Stimulated activated naive CD4-positive, alpha-beta T cell treated with Interleukin-2 at 50 U/mL for 16 hours (primary cell): ENCODE results near the gene PBX4.

Source experiments
- DNase-seq: peaks from one replicate; lab custom pipeline; 2025; lab: John Stamatoyannopoulos, UW

The PBX4 gene

GRCh38 chr19:19649155-19649554 is 30.7 kb upstream of the PBX4 start:
- DNase-seq, result no peak

DNA sequence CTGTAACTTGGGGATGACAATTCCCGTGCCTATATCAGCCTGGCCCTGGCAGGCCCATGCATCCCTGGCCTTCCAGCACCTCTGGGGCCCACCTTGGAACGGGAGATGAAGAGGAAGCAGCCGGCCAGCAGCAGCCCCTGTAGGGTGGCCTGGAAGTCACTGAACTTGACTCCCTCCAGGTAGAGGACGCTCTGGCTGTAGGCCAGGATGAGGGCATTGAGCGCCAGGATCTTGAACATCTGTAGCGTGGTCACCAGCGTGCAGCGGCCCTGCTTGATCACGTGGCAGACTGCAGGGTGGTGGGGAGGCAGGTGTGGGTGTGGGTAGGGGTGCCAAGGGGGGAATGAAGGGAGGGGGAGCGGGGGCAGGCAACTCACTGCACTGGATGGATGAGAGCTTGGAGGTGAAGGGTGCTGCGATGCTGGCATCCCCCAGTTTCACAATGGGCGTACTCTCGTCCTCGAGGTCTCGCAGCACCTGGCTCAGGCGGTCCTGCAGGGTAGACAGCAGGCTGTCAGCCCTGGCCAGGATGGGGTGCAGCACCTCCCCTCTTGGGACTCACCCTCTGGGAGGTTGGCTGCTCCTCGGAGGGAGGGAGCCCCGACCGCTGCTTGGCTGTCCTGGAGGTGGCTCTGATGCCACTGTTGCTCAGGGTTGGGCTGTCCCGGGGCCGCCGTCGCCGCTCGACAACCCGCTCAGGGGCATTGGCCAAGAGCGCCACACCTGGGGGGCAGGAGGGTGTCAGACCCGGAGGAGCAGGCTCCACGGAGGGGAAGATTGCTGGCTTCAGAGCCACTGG is 28.7 kb upstream of the PBX4 start:
- no peak for DNase-seq

DNA sequence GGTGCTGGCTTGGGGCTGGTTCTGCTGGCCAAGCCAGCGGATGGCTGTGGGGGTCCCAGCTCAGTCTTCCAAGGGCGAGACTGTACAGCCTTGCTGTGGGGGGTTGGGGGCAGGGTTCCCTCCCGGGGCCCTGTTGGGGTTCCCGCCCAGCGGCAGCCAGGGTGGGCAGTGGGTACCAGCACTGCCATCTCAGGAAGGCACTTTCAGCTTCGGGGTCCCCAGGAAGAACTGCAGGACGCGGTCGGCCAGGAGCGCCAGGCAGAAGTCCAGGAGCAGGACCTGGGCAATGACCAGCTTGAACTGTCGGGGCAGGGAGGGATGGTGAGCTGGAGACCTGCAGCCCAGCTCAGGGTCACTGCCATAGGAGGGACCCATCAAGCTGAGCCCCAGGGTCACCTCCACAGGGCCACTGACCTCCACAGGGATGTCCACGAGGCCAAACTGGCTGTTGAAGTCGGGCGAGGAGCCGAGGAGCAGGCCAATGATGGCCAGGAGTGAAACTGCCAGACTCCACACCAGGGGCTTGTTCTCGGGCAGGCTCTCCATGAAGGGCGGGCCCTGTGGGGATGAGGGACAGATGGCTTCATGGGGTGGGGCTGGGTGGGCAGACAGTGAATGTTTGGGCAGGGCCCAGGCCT is 26.9 kb upstream of the PBX4 start:
- DNase-seq, result no peak

DNA sequence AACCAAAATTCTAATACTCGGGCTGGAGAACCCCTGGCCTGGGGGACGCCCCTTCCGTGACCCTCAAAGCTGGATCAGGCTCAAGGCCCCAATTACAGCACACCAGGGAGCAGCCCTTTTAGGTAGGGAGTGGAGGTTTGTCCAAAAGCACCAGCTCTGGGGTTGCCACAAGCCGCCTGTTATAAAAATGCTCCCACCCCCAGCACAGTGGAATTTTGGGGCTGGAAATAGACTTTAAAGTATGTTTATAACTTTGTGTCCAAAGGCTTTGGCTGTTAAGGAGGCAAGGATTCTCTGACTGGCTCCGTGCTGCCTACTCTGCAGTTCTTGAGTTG is 25.5 kb upstream of the PBX4 start:
- DNase-seq, result no peak

GRCh38 chr19:19643158-19644053 is 24.9 kb upstream of the PBX4 start, which contains the start of gene GMIP:
GMIP (minus strand) TSS chr19:19643657; CDS start chr19:19643529, 128 bp downstream.
- DNase-seq, result peak; percentile 79

- DNase-seq, result peak; percentile 56
Observed at GRCh38 chr19:19642506-19643157, 24.1 kb upstream of the PBX4 start.

DNA sequence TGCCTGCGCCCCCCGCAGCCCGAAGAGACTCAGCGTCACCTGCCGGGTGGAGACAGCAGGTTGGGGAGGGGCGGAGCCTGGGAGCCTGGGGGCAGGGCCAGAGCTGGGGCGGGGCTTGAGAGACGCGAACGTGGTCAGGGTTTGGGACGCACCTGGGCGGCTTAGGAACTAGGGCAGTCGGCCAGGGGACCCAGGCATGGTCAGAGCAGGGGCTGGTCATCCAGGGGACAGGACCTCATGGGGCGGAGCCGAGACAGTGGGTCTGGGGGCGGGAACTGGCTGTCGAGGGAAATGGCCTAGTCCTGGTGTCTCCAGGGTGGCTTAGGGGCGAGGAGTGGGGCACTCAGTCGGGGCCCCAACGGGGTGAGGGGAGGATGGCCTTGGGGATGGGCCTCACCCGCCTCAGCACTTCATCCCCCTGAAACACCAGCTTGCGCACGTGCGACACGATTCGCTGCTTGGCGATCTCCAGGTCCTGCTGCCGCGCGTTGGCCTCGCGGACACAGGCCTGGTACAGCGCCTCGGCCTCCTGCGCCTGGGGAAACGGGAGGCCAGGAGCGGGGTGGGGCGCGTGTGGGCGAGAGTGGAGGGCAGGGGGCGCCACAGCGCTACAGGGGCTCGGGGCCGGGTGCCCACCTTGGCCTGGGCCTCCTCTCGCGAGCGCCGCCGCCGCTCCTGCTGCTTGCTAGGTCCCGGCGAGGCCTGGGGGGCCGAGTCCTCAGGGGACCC is 19.2 kb upstream of the PBX4 start:
- no peak for DNase-seq

DNA sequence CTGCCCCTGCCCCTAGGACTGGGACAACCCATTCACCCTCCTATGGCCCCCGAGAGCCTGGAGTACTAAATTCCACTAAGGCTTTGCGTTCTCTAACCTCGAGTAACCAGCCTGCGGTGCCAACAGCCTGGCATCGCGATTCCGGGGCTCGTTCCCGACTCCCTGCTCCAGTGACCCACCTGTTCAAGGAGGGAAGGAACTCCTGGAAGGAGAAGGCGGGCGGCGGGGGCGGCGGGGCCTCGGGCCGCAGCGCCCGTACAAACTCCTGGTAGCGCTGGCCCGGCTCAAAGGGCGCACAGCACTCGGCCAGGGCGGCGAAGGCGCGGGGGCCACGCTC is 18.7 kb upstream of the PBX4 start:
- no peak for DNase-seq

GRCh38 chr19:19636573-19637185 is 18.2 kb upstream of the PBX4 start:
- DNase-seq, result no peak

DNA sequence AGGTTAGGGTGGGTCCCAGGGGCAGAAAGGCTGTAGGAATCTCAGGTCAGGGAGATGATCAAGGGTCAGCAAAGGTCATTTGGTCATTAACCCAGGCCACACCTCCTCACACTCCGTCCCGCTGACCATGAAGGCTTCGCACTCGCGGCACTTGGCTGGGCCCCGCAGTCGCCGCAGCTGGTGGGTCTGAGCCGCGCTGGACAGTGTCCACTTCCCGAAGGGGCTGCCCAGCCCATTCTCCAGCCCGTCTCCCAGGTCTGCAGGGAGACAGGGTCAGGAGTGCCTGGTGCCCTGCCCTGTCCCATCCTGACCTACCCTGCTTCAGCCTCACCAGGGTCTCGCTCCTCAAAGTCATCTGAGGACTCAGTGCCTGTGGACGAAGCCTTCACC is 16.8 kb upstream of the PBX4 start:
- DNase-seq, result no peak

DNA sequence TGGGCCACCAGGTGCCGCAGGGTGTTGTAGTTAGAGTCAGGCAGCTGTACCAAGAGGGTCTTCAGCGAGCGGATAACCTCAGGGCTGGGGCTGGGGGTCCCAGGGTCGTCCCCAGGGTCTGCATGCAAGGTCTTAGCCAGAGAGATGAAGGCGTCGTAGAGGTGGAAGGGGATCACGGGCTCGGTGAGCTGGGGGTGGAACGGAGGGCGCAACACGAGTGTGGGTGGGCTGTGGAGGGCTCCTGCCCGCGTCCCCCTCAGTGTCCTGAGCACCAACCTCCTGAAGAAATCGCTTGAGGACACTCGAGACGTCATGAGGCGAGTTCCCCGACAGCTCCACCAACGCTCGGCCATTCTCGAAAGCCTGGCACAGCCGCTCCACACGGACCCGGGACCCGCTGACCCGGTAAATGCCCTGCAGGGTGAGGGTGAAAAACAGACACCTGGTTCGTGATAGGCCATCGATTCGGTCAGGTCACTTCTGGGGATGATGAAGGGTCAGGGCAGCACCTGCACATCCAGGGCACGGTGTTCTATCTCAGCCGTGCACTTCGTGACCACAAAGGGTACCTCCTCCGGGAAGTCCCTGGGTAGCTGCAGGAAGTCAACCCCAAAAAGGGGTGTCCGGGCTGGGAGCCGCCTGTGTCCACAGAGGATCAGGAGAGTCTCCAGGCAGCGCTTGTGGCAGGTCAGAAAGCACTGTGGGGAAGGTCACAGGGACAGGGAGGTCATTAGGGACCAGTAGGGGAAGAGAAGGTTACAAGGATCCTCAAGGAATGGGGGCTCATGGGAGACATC is 16.2 kb upstream of the PBX4 start:
- no peak for DNase-seq

GRCh38 chr19:19633711-19634515 is 15.4 kb upstream of the PBX4 start:
- DNase-seq, result no peak

- DNase-seq, result no peak
Observed at GRCh38 chr19:19632661-19633060, 14.2 kb upstream of the PBX4 start.

GRCh38 chr19:19631346-19631745 is 12.9 kb upstream of the PBX4 start:
- DNase-seq, result no peak

DNA sequence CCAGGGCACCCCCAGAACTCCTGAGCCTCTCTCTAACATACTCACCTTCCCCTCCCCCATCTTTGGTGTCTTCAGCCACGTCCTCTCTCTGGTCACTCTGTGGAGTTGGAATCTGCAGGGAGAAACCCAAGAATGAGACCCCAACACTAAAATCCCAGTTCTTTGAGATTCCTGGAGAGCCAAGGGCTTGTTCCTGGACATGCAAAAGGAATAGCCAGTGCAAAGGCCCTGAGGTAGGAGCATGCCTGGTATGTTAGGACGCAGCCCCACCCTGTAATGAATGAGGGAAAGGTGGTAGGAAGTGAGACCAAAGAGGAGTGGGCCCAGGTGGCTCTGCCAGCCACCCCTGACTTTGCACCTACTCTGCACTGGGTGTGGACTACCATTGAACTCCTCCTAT is 11.9 kb upstream of the PBX4 start:
- no peak for DNase-seq

DNA sequence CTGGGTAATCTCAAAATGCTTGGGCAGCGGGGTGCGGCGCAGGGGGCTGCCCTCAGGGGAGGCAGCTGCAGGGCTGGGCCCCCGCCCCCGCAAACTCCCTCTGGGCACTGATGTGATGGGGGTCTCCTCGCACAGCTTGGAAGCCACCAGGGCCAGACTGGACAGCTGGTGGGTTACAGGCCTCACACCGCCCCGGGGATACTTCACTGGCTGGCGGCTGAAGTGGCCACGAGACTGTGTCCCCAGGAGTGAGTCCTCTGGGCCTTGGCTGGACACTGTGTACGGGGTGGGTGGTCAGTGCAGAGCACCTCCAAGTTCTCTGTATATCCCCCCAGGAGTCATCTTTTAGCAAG is 11.6 kb upstream of the PBX4 start:
- no peak for DNase-seq

DNA sequence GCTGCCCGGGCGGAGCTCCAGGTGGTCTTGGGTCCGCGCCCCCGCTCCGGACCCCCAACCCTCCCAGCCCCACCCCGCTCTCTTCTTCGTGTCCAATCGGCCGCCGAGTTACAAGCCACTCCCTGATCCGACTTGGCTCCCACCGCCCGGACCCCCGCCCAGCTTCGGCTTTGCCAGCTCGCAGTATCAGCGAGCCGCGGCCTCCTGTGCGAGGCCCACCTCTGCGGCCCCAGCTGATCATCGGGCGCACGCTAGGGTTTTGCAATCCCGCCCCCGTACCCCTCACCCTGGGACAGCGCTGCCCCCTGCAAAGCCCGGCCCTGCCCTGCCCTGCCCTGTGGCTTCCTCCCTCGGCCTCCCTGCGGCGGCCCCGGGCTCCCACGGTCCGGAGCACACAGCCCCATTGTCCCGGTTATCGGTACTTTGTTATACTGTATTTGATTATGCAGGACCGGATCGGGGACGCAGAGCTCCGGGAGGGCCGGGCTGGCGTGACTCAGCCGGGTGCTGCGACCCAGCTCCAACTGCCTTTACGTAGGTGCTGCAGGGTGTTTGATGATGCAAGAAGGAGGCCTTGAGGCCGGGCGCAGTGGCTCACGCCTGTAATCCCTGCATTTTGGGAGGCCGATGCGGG is 10.1 kb upstream of the PBX4 start:
- peak; percentile 38 for DNase-seq

GRCh38 chr19:19627621-19628500 is 9.4 kb upstream of the PBX4 start, which contains the start of gene LPAR2:
LPAR2 (minus strand) TSS chr19:19628220; CDS start chr19:19627275, 945 bp downstream.
- DNase-seq, result peak; percentile 59
